ENCODE data around the gene APC2. TPM values are rescaled to one million over a fixed set of nuclear protein-coding genes. Genes with fewer than 3 reads are reported as not detected.
A peak's percentile ranks its signal among the peaks of the same experiment; 100 is the strongest.

Gene APC2
- total RNA-seq, 2 donors from 2014 or later = 0.05 to 2.2 TPM

GRCh38 chr19:1467490-1468273 is 17.8 kb downstream of the APC2 start:
- Histone ChIP-seq H3K36me3 (no peaks in the 10 kb centered on the region), H3K4me3 (no peak overlapping the region), H3K9me3 (no peaks in the 10 kb centered on the region), H3K27me3 (replicated peaks; ENCODE audit: insufficient read depth) (peaks cover 36% of the 10 kb centered on the region), H3K27ac (no peak overlapping the region), H3K4me1 (replicated peaks) (peaks cover 22% of the 10 kb centered on the region)
- 12% methylated on average over 48 of the region's 92 CpGs for WGBS
- intact Hi-C loops (cut with DNase I) = no loop called here
- TF ChIP-seq POLR2AphosphoS5 (IDR thresholded peaks at IDR 0.05) (no peak), POLR2A (IDR thresholded peaks at IDR 0.05) (no peak), CTCF (IDR thresholded peaks at IDR 0.05) (no peak)
- no peak for DNase-seq (ENCODE audit: low spot score)

GRCh38 chr19:1468274-1468820 is 18.4 kb downstream of the APC2 start:
- no peaks in the 10 kb centered on the region for H3K9me3 ChIP-seq
- H3K36me3 ChIP-seq = no peaks in the 10 kb centered on the region
- H3K27ac ChIP-seq = no peak overlapping the region
- TF ChIP-seq POLR2A (IDR thresholded peaks at IDR 0.05) (no peak), CTCF (IDR thresholded peaks at IDR 0.05) (no peak), POLR2AphosphoS5 (IDR thresholded peaks at IDR 0.05) (no peak)
- peaks cover 22% of the 10 kb centered on the region for H3K4me1 ChIP-seq (replicated peaks)
- H3K27me3 ChIP-seq (replicated peaks; ENCODE audit: insufficient read depth) = peaks cover 38% of the 10 kb centered on the region
- H3K4me3 ChIP-seq = peak overlapping the region in 1 of 2 donors; percentile 8
- no peak for DNase-seq (ENCODE audit: low spot score)
- WGBS = 14% methylated on average over 41 of the region's 49 CpGs
- intact Hi-C loops (cut with DNase I) = no loop called here

- H3K27me3 ChIP-seq (replicated peaks; ENCODE audit: insufficient read depth) = peaks cover 38% of the 10 kb centered on the region
- no peaks in the 10 kb centered on the region for H3K36me3 ChIP-seq
- TF ChIP-seq CTCF (IDR thresholded peaks at IDR 0.05) (no peak), POLR2AphosphoS5 (IDR thresholded peaks at IDR 0.05) (no peak), POLR2A (IDR thresholded peaks at IDR 0.05) (no peak)
- H3K4me3 ChIP-seq = peak overlapping the region; percentile 4 to 8
- intact Hi-C loops (cut with DNase I) = no loop called here
- WGBS = 2% methylated on average over 30 of the region's 47 CpGs
- H3K27ac ChIP-seq = no peak overlapping the region
- peaks cover 22% of the 10 kb centered on the region for H3K4me1 ChIP-seq (replicated peaks)
- no peak for DNase-seq (ENCODE audit: low spot score)
- H3K9me3 ChIP-seq = no peaks in the 10 kb centered on the region
Measured at GRCh38 chr19:1468821-1469254, 18.9 kb downstream of the APC2 start.

- no peak for DNase-seq (ENCODE audit: low spot score)
- no peak for TF ChIP-seq POLR2AphosphoS5 (IDR thresholded peaks at IDR 0.05)
- TF ChIP-seq POLR2A (IDR thresholded peaks at IDR 0.05) = no peak
- TF ChIP-seq CTCF (IDR thresholded peaks at IDR 0.05) = no peak
- no peak overlapping the region for H3K27ac ChIP-seq
- peak overlapping the region; percentile 4 to 19 for H3K4me3 ChIP-seq
- peaks cover 38% of the 10 kb centered on the region for H3K27me3 ChIP-seq (replicated peaks; ENCODE audit: insufficient read depth)
- peaks cover 22% of the 10 kb centered on the region for H3K4me1 ChIP-seq (replicated peaks)
- H3K9me3 ChIP-seq = no peaks in the 10 kb centered on the region
- intact Hi-C loops (cut with DNase I) = no loop called here
- 8% methylated on average over 81 of the region's 117 CpGs for WGBS
- no peaks in the 10 kb centered on the region for H3K36me3 ChIP-seq
Measured at GRCh38 chr19:1469255-1470054, 19.5 kb downstream of the APC2 start.

All from prostate gland (tissue), 2 donors.